CD14-positive monocyte (primary cell): Measurements from ENCODE around the gene ANO2. TPM values are rescaled to one million over a fixed set of nuclear protein-coding genes. Genes with fewer than 3 reads are reported as not detected.

Experiments
- DNase-seq, 3 donors: peaks; one replicate each; pipeline ENCODE4 v3.0.0-alpha.2; 2011 to 2022
- H2AFZ ChIP-seq: 2 replicates; pipeline ENCODE4 v1.6.0; 2012; ENCODE audit warnings: mild to moderate bottlenecking, low read depth, low read length, inconsistent platforms; ENCODE audit not compliant: insufficient read depth, poor library complexity, severe bottlenecking
- H3K27ac ChIP-seq, 2 donors: 1 replicate in 1 of 2; 2 replicates in 1 of 2; pipeline ENCODE4 v1.5.1; 2012 to 2013; ENCODE audit warnings: low read length in 2 of 2, control low read depth in 1 of 2, inconsistent platforms in 1 of 2, low read depth in 1 of 2, mild to moderate bottlenecking in 1 of 2
- H3K27me3 ChIP-seq, 2 donors: one replicate each; pipeline versions ENCODE4 v1.6.0 to v1.6.1; 2011 to 2013; ENCODE audit warnings: low read length in 2 of 2; ENCODE audit not compliant: control insufficient read depth in 2 of 2, insufficient read depth in 2 of 2
- H3K36me3 ChIP-seq, 2 donors: replicated peaks in 1 of 2; 1 replicate in 1 of 2; 2 replicates in 1 of 2; pipeline versions ENCODE4 v1.5.1 to v1.6.1; 2012 to 2013; ENCODE audit warnings: low read length in 2 of 2, control low read depth in 1 of 2, inconsistent platforms in 1 of 2, mild to moderate bottlenecking in 1 of 2; ENCODE audit not compliant: insufficient read depth in 2 of 2, control insufficient read depth in 1 of 2
- H3K4me1 ChIP-seq, 2 donors: 1 replicate in 1 of 2; 2 replicates in 1 of 2; pipeline versions ENCODE4 v1.5.1 to v1.6.1; 2012 to 2013; ENCODE audit warnings: low read length in 2 of 2, control low read depth in 1 of 2, inconsistent platforms in 1 of 2, mild to moderate bottlenecking in 1 of 2, moderate library complexity in 1 of 2; ENCODE audit not compliant: insufficient read depth in 2 of 2, control insufficient read depth in 1 of 2
- H3K4me2 ChIP-seq: replicated peaks from 2 replicates; pipeline ENCODE3; 2012; ENCODE audit warnings: low read length, moderate library complexity, mild to moderate bottlenecking; ENCODE audit not compliant: poor library complexity, severe bottlenecking; ENCODE audit errors: extremely low read depth
- H3K4me3 ChIP-seq, 3 experiments: fragments of 200-600 bp in 1 of 3; sonication (generic) in 1 of 3; replicated peaks in 1 of 3; 1 replicate in 2 of 3; 2 replicates in 1 of 3; pipeline ENCODE4 v1.5.1; 2011 to 2013; ENCODE audit warnings: low read length in 3 of 3, mild to moderate bottlenecking in 3 of 3, control low read depth in 2 of 3, low read depth in 2 of 3, inconsistent platforms in 1 of 3, moderate library complexity in 1 of 3
- H3K79me2 ChIP-seq: 2 replicates; pipeline ENCODE4 v1.6.0; 2012; ENCODE audit warnings: mild to moderate bottlenecking, control low read depth, inconsistent platforms, low read length, moderate library complexity; ENCODE audit not compliant: insufficient read depth
- H3K9ac ChIP-seq: 2 replicates; pipeline ENCODE4 v1.6.0; 2017; ENCODE audit warnings: low read length, mild to moderate bottlenecking; ENCODE audit not compliant: insufficient read depth, poor library complexity, severe bottlenecking
- H3K9me3 ChIP-seq, 2 donors: replicated peaks in 1 of 2; 1 replicate in 1 of 2; 2 replicates in 1 of 2; pipeline versions ENCODE4 v1.5.1 to v1.6.1; 2012 to 2013; ENCODE audit warnings: low read length in 2 of 2, control low read depth in 1 of 2; ENCODE audit not compliant: control insufficient read depth in 1 of 2, insufficient read depth in 1 of 2
- H4K20me1 ChIP-seq: 2 replicates; pipeline ENCODE4 v1.6.0; 2012; ENCODE audit warnings: mild to moderate bottlenecking, low read length, control low read depth, moderate library complexity; ENCODE audit not compliant: insufficient read depth
- H3K27ac Mint-ChIP-seq, 7 donors: one replicate each; pipeline ENCODE4 v1.8.0; 2020; ENCODE audit warnings: mild to moderate bottlenecking in 7 of 7, mixed read lengths in 7 of 7, moderate library complexity in 6 of 7, inconsistent platforms in 2 of 7
- H3K27me3 Mint-ChIP-seq, 3 donors: one replicate each; pipeline ENCODE4 v1.8.0; 2021 to 2022; ENCODE audit warnings: low read depth in 3 of 3, mild to moderate bottlenecking in 3 of 3, mixed read lengths in 3 of 3, moderate library complexity in 3 of 3, inconsistent platforms in 1 of 3
- H3K36me3 Mint-ChIP-seq, 2 donors: one replicate each; pipeline ENCODE4 v1.8.0; 2020; ENCODE audit warnings: mixed read lengths in 2 of 2, inconsistent platforms in 1 of 2, mild to moderate bottlenecking in 1 of 2
- H3K4me1 Mint-ChIP-seq: one replicate; pipeline ENCODE4 v1.8.0; 2020; ENCODE audit warnings: mild to moderate bottlenecking, mixed read lengths
- H3K4me3 Mint-ChIP-seq, 2 donors: one replicate each; pipeline ENCODE4 v1.8.0; 2020; ENCODE audit warnings: mild to moderate bottlenecking in 2 of 2, mixed read lengths in 2 of 2, moderate library complexity in 1 of 2
- H3K9me3 Mint-ChIP-seq, 7 donors: one replicate each; pipeline ENCODE4 v1.8.0; 2020 to 2022; ENCODE audit warnings: mixed read lengths in 7 of 7, mild to moderate bottlenecking in 6 of 7, moderate library complexity in 6 of 7, inconsistent platforms in 2 of 7
- WGBS: methylation state at CpG from one replicate; pipeline ENCODE4 v1.1.5; 2013; ENCODE audit warnings: missing lambda C conversion rate; ENCODE audit not compliant: insufficient coverage; 5-methylcytosine and 5-hydroxymethylcytosine counted together
- intact Hi-C, 2 donors: fragments of 100-400 bp; cut with micrococcal nuclease; formaldehyde crosslinking; loops; one replicate each; pipeline versions ENCODE4 v1.15.0 to v1.15.1; 2023
- polyA plus RNA-seq, 3 donors: library from polyadenylated mRNA; depleted of rRNA in 1 of 3; unstranded in 2 of 3; stranded (reverse) in 1 of 3; fragments of 300-500 nt in 2 of 3; fragments of >200 nt in 1 of 3; fragmentation: Illumina TruSeq in 2 of 3; gene quantifications; 1 replicate in 2 of 3; 2 replicates in 1 of 3; pipeline ENCODE4 v1.2.3, GENCODE V29; 2012 to 2021
- TF ChIP-seq, protein P1 (sequence below): fragments of 200-600 bp; IDR thresholded peaks from one replicate; pipeline ENCODE4 v1.8.0; 2022; ENCODE audit warnings: antibody characterized with exemption, mild to moderate bottlenecking

The ANO2 gene
- polyA plus RNA-seq, 3 donors = not detected

DNA sequence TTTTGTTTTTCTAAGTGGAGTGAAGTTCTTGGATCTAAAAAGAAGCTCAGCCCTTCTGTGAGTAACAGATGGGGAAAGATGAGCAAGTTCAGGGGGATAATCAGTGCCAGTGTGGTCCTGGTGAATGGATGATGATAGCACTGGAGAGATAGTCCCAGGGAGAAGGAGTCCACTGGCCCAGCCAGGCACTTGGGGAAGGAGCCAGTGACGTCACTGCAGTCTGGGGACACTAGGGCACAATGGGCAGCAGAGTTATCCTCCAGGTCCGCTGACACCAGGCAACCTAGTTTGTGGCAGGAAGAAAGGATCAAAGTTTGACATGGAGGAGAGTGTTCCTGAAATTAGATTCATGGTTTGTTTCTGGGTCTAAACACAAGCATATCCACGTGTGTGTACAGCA, 411.7 kb downstream of the ANO2 start:
- Mint-ChIP-seq H3K36me3 (no peaks in the 10 kb centered on the region), H3K27me3 (peaks cover 9 to 11% (median 9%) of the 10 kb centered on the region in 3 donors), H3K27ac (no peak overlapping the region), H3K4me1 (no peaks in the 10 kb centered on the region), H3K9me3 (peaks cover 0 to 10% (median 6%) of the 10 kb centered on the region in 7 donors), H3K4me3 (no peak overlapping the region)
- DNase-seq = no peak
- Histone ChIP-seq H3K36me3 (no peaks in the 10 kb centered on the region), H2AFZ (no peak overlapping the region), H3K4me3 (no peak overlapping the region), H3K27ac (no peak overlapping the region), H3K27me3 (no peaks in the 10 kb centered on the region), H3K9ac (no peak overlapping the region), H3K4me1 (no peaks in the 10 kb centered on the region), H4K20me1 (no peaks in the 10 kb centered on the region), H3K4me2 (no peak overlapping the region), H3K79me2 (no peaks in the 10 kb centered on the region), H3K9me3 (peaks cover 0 to 3% of the 10 kb centered on the region in 2 donors)
- intact Hi-C loops = no loop called here
- 59% methylated on average over 2 of the region's 3 CpGs for WGBS
- TF ChIP-seq, protein P1, sequence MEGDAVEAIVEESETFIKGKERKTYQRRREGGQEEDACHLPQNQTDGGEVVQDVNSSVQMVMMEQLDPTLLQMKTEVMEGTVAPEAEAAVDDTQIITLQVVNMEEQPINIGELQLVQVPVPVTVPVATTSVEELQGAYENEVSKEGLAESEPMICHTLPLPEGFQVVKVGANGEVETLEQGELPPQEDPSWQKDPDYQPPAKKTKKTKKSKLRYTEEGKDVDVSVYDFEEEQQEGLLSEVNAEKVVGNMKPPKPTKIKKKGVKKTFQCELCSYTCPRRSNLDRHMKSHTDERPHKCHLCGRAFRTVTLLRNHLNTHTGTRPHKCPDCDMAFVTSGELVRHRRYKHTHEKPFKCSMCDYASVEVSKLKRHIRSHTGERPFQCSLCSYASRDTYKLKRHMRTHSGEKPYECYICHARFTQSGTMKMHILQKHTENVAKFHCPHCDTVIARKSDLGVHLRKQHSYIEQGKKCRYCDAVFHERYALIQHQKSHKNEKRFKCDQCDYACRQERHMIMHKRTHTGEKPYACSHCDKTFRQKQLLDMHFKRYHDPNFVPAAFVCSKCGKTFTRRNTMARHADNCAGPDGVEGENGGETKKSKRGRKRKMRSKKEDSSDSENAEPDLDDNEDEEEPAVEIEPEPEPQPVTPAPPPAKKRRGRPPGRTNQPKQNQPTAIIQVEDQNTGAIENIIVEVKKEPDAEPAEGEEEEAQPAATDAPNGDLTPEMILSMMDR = no peak

DNA sequence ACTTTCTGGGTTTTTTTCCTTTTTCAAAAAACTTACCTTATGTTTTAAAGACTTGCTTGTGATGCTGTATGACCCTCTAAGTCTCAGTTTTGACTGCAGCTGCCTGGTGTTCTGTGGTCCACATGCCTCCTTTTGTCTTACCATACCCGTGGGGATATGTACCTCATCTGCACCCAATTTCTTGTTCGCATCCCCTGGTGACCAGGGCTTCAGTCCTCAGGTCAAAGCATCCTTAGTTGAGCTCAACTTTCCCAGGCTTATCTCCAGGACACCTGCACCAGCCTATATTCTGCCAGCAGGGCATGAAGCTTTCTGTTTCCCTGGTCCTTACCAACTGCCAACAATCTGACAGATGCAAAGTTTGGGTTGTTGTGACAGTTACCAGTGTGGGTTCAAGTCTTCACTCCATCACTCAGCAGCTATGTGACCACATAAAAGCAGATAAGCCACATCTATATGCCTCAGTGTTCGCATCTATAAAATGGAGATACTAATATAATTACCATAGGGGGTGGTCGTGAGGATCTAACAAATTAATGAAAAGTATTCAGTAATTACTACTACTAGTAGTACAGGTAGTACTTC, 419.2 kb downstream of the ANO2 start:
- intact Hi-C loops = no loop called here
- Histone ChIP-seq H3K9me3 (no peaks in the 10 kb centered on the region), H3K4me2 (no peak overlapping the region), H3K27me3 (no peaks in the 10 kb centered on the region), H3K9ac (no peak overlapping the region), H3K4me1 (no peaks in the 10 kb centered on the region), H3K4me3 (no peak overlapping the region), H3K36me3 (no peaks in the 10 kb centered on the region), H4K20me1 (no peaks in the 10 kb centered on the region), H3K27ac (no peak overlapping the region), H3K79me2 (no peaks in the 10 kb centered on the region), H2AFZ (no peak overlapping the region)
- WGBS = 93% methylated on average over 2 of the region's 4 CpGs
- Mint-ChIP-seq H3K4me1 (no peaks in the 10 kb centered on the region), H3K27ac (no peak overlapping the region), H3K36me3 (no peaks in the 10 kb centered on the region), H3K4me3 (no peak overlapping the region), H3K9me3 (peaks cover 0 to 4% (median 1%) of the 10 kb centered on the region in 7 donors), H3K27me3 (peaks cover 2 to 11% (median 3%) of the 10 kb centered on the region in 3 donors)
- TF ChIP-seq, protein P1 = no peak
- no peak for DNase-seq
